SH-SY5Y (cell line): Measurements from ENCODE around the gene CCDC192.

Experiments
- GATA2 ChIP-seq: IDR thresholded peaks from 2 replicates; pipeline ENCODE4 v1.6.1; 2011; ENCODE audit warnings: mild to moderate bottlenecking, low read depth, low read length
- GATA3 ChIP-seq: IDR thresholded peaks from 2 replicates; pipeline ENCODE4 v1.6.1; 2011; ENCODE audit warnings: low read depth, mild to moderate bottlenecking, low read length, moderate library complexity

DNA sequence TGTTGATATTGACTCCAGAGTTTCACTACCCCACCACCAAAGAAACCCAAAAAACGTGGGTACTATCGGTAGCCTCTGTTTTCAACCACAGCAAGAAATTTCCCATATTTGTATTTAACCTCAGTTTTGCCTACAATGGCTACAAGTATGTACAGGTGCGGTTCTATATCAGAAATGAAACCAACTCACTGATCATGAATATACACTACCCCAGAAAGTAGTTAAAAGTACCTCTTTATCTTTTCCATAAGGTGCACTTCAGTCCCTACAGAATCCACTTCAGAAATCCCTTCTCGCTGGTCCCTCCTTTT lies 239.8 kb downstream of the CCDC192 start:
- no peak for TF ChIP-seq GATA3
- no peak for TF ChIP-seq GATA2
